CD4-positive, CD25-positive, alpha-beta regulatory T cell (primary cell): Measurements from ENCODE around the gene KLHL30. TPM values are rescaled to one million over a fixed set of nuclear protein-coding genes. Genes with fewer than 3 reads are reported as not detected.
A peak's percentile ranks its signal among the peaks of the same experiment; 100 is the strongest.

Experiments used
- ATAC-seq, 2 donors: fragments of 150-1000 bp; cut with Tn5 transposase; one replicate each; pipeline ENCODE4 v1.10.0; 2021; ENCODE audit warnings: low read depth in 2 of 2, moderate number of reproducible peaks in 2 of 2, moderate library complexity in 1 of 2
- DNase-seq, 3 donors: peaks; one replicate each; pipeline versions ENCODE4 v3.0.0 to v3.0.0-alpha.2; 2012 to 2022; ENCODE audit warnings: mixed read lengths in 1 of 3
- H3K27ac ChIP-seq: one replicate; pipeline ENCODE4 v1.7.0; 2013; ENCODE audit warnings: mild to moderate bottlenecking, low read length; ENCODE audit not compliant: insufficient read depth, poor library complexity, severe bottlenecking
- H3K27me3 ChIP-seq: one replicate; pipeline ENCODE4 v1.7.0; 2013; ENCODE audit warnings: low read length; ENCODE audit not compliant: control insufficient read depth, insufficient read depth
- H3K36me3 ChIP-seq: one replicate; pipeline ENCODE4 v1.7.0; 2013; ENCODE audit warnings: mild to moderate bottlenecking, low read length, moderate library complexity; ENCODE audit not compliant: control insufficient read depth, insufficient read depth
- H3K4me1 ChIP-seq: 2 replicates; pipeline ENCODE4 v1.7.0; 2013; ENCODE audit warnings: mild to moderate bottlenecking, low read length; ENCODE audit not compliant: insufficient read depth, control insufficient read depth, poor library complexity, severe bottlenecking
- H3K4me3 ChIP-seq: one replicate; pipeline ENCODE4 v1.7.0; 2013; ENCODE audit warnings: low read depth, mild to moderate bottlenecking, low read length, moderate library complexity
- H3K9me3 ChIP-seq, 2 experiments: 1 replicate in 1 of 2; 2 replicates in 1 of 2; pipeline ENCODE4 v1.7.0; 2013; ENCODE audit warnings: low read length in 2 of 2, mild to moderate bottlenecking in 1 of 2, moderate library complexity in 1 of 2; ENCODE audit not compliant: control insufficient read depth in 2 of 2
- H3K27ac Mint-ChIP-seq, 3 donors: one replicate each; pipeline ENCODE4 v1.8.0; 2020 to 2022; ENCODE audit warnings: mild to moderate bottlenecking in 3 of 3, mixed read lengths in 3 of 3, moderate library complexity in 2 of 3
- H3K27me3 Mint-ChIP-seq: one replicate; pipeline ENCODE4 v1.8.0; 2022; ENCODE audit warnings: mild to moderate bottlenecking, mixed read lengths
- H3K36me3 Mint-ChIP-seq: one replicate; pipeline ENCODE4 v1.8.0; 2020; ENCODE audit warnings: mixed read lengths
- H3K4me1 Mint-ChIP-seq, 4 donors: one replicate each; pipeline ENCODE4 v1.8.0; 2020 to 2022; ENCODE audit warnings: mixed read lengths in 4 of 4, mild to moderate bottlenecking in 1 of 4
- H3K4me3 Mint-ChIP-seq, 4 donors: one replicate each; pipeline ENCODE4 v1.8.0; 2020 to 2022; ENCODE audit warnings: mild to moderate bottlenecking in 4 of 4, mixed read lengths in 4 of 4, moderate library complexity in 3 of 4
- H3K9me3 Mint-ChIP-seq, 7 donors: one replicate each; pipeline ENCODE4 v1.8.0; 2020 to 2022; ENCODE audit warnings: mixed read lengths in 7 of 7, mild to moderate bottlenecking in 3 of 7, moderate library complexity in 2 of 7
- polyA plus RNA-seq, 4 donors: library from polyadenylated mRNA; unstranded; fragments of 300-500 nt; fragmentation: Illumina TruSeq; gene quantifications; one replicate each; pipeline ENCODE4 v1.2.3, GENCODE V29; 2021
- total RNA-seq: library from RNA; stranded (reverse); gene quantifications from one replicate; pipeline ENCODE4 v1.2.3, GENCODE V29; 2022

Gene KLHL30
- total and polyA plus RNA-seq, 5 donors from 2014 or later, result not detected

DNA sequence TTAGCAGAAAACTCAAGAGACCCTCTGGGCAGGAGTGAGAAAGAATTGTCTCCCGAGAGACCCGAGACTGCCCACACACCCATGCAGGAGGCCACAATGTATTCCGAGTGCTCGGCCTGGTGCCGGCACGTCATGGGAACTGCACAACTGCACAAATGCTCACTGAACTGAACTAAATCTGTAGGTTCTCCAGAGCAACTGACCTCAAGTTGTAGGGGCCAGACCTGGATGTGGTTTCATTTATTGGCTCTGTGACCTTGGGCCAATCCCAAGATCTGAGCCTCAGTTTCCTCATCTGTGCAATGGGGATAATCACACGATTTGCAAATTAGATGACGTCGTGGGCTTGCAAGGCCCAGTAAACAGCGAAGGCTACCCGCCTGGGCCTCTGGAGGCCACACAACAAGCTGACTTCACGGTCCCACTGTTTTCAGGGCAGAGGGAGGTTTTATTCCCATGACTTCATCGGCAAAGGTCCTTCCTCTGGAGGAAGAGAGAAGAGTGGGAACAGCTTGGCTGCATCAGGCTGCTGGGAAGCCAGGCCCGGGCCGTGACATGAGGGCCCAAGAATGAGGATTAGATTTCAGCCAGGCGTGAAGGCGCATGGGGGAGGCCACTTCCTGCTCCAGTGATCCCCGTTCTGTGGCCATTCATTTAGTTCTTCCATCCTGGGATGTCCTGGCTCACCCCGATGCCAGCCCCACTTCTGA is 16.7 kb downstream of the KLHL30 start:
- no peak for ATAC-seq
- H3K4me1 Mint-ChIP-seq, result peaks cover 0 to 6% (median 2%) of the 10 kb centered on the region in 4 donors
- H3K4me1 ChIP-seq, result peaks cover 6% of the 10 kb centered on the region
- no peak overlapping the region for H3K27ac ChIP-seq
- no peaks in the 10 kb centered on the region for H3K9me3 Mint-ChIP-seq
- H3K27me3 Mint-ChIP-seq, result peaks cover 26% of the 10 kb centered on the region
- DNase-seq, result no peak
- H3K27ac Mint-ChIP-seq, result no peak overlapping the region
- H3K36me3 Mint-ChIP-seq, result no peaks in the 10 kb centered on the region
- H3K27me3 ChIP-seq, result no peaks in the 10 kb centered on the region
- no peaks in the 10 kb centered on the region for H3K36me3 ChIP-seq
- H3K4me3 ChIP-seq, result no peak overlapping the region
- H3K4me3 Mint-ChIP-seq, result no peak overlapping the region
- H3K9me3 ChIP-seq, result no peaks in the 10 kb centered on the region

DNA sequence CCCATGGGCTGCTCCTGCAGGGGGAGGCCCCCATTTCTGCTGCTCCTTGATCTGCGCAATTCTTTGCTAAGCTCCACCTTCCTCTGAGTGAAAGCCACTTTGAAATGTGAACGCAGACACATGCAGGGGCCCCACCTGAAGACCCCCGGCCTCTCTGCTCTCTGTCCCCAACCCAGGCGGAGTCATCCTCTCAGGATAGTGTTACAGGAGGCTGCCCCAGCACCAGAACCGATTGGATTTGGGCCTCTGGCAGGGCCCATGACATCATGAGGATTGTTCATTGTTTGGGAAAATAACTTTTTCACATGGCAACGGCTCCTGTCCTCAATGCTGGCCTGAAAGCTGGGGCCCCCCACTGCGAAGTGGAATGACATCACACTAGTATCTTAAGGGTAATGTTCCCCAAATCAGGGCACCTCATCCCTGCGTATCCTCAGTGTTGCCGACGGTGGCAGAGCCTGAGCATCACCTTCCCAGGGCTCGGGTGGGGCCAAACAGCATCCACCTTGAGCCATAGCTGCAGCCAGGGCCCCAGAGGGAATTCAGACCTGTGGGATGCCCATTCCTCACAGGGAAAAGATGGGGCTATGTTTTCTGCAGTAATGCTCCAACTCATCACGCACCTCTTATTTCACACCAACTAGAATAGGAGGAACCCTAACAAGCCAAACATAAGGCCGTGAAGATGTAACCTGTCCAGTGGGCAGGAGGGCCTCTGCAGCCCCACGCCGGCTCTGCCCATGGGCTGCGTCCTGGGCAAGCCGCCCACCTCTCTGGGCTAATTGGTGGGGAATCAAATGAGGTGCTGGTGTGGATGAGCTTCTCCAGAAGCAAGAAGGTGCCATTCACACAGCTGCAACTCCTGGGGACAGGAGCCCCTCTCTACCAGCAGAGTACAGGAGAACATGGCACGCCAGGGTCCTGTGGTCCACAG is 17.6 kb downstream of the KLHL30 start:
- DNase-seq (no peak), ATAC-seq (no peak)
- Histone ChIP-seq H3K4me3 (no peak overlapping the region), H3K36me3 (no peaks in the 10 kb centered on the region), H3K27me3 (no peaks in the 10 kb centered on the region), H3K27ac (no peak overlapping the region), H3K9me3 (no peaks in the 10 kb centered on the region), H3K4me1 (peaks cover 6% of the 10 kb centered on the region)
- Mint-ChIP-seq H3K4me3 (no peak overlapping the region), H3K27me3 (peaks cover 32% of the 10 kb centered on the region), H3K27ac (no peak overlapping the region), H3K36me3 (no peaks in the 10 kb centered on the region), H3K9me3 (peaks cover 0 to 1% (median 0%) of the 10 kb centered on the region in 7 donors), H3K4me1 (peaks cover 0 to 9% (median 2%) of the 10 kb centered on the region in 4 donors)

DNA sequence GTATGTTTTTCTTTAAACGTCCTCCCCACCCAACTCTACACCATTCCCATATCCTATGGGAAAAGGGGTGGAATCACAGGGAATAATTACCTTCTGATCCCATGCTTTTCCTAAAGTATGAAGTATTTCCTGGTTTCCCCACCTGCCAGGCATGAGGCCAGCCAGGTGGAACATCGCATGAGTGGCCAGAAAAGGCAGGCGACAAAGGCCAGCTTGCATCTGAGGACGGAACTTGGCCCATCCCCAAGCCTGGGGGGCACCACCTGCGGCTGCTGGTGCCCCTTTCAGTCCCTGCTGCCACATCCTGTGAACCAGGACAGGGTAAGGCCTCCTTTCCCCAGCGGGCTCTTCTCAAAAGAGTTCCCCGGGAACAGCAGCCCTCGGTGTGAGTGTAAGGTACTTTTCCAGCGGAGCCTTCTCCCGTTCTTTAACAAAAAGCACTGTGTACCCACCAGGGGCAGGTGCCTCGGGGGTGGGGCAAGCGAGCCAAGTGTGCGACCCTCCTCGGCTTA is 19.1 kb downstream of the KLHL30 start:
- peak overlapping the region in 1 of 4 donors; percentile 27 for H3K4me3 Mint-ChIP-seq
- no peaks in the 10 kb centered on the region for H3K27me3 ChIP-seq
- ATAC-seq, result no peak

DNA sequence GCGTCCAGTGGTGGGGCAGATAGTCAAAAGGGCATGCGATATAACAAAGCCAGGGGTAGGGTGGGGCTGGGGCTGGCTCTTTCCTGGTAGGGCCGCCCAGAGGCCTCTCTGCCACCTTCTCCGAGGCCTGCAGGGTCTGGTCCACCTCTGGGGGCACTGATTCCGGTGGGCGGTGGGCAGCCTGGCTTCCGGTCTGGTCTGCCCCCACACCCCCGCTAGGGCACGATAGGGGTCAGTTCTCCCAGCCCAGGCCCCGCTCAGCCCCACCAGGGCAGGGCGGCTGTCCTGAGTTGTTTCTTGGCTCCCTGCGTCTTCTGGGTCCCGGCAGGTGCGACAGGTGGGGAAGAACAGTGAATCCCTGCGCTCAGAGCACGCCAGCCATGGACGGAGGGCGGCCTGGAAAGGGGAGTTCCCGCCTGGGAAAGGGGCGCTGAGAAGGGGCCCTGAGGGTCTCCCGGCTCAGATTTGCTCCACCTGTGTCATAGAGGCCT is 19.6 kb downstream of the KLHL30 start:
- Histone ChIP-seq H3K27ac (no peak overlapping the region), H3K27me3 (no peaks in the 10 kb centered on the region), H3K4me1 (peaks cover 6% of the 10 kb centered on the region), H3K36me3 (no peaks in the 10 kb centered on the region), H3K9me3 (no peaks in the 10 kb centered on the region), H3K4me3 (no peak overlapping the region)
- DNase-seq (no peak), ATAC-seq (no peak)
- Mint-ChIP-seq H3K27me3 (peaks cover 46% of the 10 kb centered on the region), H3K27ac (no peak overlapping the region), H3K36me3 (no peaks in the 10 kb centered on the region), H3K4me1 (peaks cover 0 to 9% (median 2%) of the 10 kb centered on the region in 4 donors), H3K4me3 (peak overlapping the region in 2 of 4 donors; percentile 43 to 77), H3K9me3 (peaks cover 0 to 1% (median 0%) of the 10 kb centered on the region in 7 donors)

More for the DNA sequence above, 19.1 kb downstream of the KLHL30 start:
- Mint-ChIP-seq H3K27ac (no peak overlapping the region), H3K9me3 (peaks cover 0 to 1% (median 0%) of the 10 kb centered on the region in 7 donors), H3K27me3 (peaks cover 46% of the 10 kb centered on the region), H3K4me1 (peaks cover 0 to 9% (median 2%) of the 10 kb centered on the region in 4 donors), H3K36me3 (no peaks in the 10 kb centered on the region)
- Histone ChIP-seq H3K36me3 (no peaks in the 10 kb centered on the region), H3K4me3 (no peak overlapping the region), H3K27ac (no peak overlapping the region), H3K9me3 (no peaks in the 10 kb centered on the region), H3K4me1 (peaks cover 6% of the 10 kb centered on the region)
- no peak for DNase-seq

DNA sequence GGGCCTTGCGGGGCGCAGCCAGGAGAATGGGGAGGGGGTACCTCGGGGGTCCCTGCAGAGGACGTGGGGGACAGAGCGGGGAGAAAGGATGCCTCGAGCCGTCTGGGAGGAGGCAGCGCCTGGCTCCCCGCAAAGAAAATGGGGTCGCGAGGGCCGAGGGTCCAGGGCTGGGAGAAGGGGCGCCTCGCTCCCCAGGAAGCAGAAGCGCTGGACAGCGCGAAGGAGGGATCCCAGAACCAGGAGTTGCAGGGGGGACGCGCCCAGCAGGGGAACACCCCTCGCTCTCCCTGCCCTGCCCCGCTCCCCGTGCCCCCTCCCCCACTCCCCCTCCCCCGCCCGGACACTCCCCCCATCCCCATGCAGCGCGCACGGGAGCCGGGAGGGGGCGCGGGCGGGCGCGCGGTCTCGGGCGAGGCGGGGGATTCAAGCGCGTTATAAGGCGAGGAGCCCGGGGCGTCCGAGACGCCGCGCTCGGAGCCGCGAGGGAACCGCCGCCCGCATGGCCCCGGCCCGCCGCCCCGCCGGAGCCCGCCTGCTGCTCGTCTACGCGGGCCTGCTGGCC is 20.1 kb downstream of the KLHL30 start, which contains the start of gene ERFE:
Gene ERFE (plus strand): TSS at position 462 of the 562 bp plus-strand sequence. CDS start 38 bp downstream, at position 500.
- Histone ChIP-seq H3K27me3 (no peaks in the 10 kb centered on the region), H3K36me3 (no peaks in the 10 kb centered on the region), H3K4me3 (no peak within 1 kb of the TSS), H3K4me1 (peaks cover 6% of the 10 kb centered on the region), H3K9me3 (no peaks in the 10 kb centered on the region), H3K27ac (no peak within 1 kb of the TSS)
- DNase-seq (peak in 2 of 3 donors; percentile 32 to 49), ATAC-seq (peak; percentile 44 to 64)
- Mint-ChIP-seq H3K4me3 (peak within 1 kb of the TSS in 3 of 4 donors; percentile 47 to 77 (median 76)), H3K27ac (no peak within 1 kb of the TSS), H3K27me3 (peaks cover 46% of the 10 kb centered on the region), H3K36me3 (no peaks in the 10 kb centered on the region), H3K4me1 (peaks cover 0 to 9% (median 2%) of the 10 kb centered on the region in 4 donors), H3K9me3 (peaks cover 0 to 1% (median 0%) of the 10 kb centered on the region in 7 donors)

DNA sequence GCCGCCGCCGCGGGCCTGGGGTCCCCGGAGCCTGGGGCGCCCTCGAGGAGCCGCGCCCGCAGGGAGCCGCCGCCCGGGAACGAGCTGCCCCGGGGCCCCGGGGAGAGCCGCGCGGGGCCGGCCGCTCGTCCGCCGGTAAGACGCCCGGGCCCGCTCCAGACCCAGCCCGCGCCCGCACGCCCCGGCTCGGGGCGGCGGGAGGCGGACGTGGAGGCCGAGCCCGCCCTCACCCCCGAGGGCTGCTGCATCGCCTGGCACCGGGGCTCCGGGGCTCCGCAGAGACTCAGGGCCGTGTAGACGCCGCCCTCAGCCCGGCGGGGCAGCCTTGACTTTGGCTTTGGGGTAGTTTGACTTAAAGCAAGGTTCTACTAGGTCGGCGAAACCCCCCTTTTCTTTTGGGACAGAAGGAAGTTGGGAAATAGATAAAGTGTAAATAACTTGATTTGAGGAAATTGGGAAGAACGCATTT is 20.6 kb downstream of the KLHL30 start:
- H3K9me3 ChIP-seq, result no peaks in the 10 kb centered on the region
- Mint-ChIP-seq H3K9me3 (peaks cover 0 to 1% (median 0%) of the 10 kb centered on the region in 7 donors), H3K4me1 (peaks cover 0 to 9% (median 2%) of the 10 kb centered on the region in 4 donors), H3K27me3 (peaks cover 46% of the 10 kb centered on the region), H3K4me3 (peak overlapping the region in 2 of 4 donors; percentile 47 to 76), H3K27ac (no peak overlapping the region), H3K36me3 (no peaks in the 10 kb centered on the region)
- DNase-seq (peak in 1 of 3 donors; percentile 27), ATAC-seq (peak in 1 of 2 donors; percentile 22)
- no peak overlapping the region for H3K27ac ChIP-seq
- H3K36me3 ChIP-seq, result no peaks in the 10 kb centered on the region
- H3K4me3 ChIP-seq, result no peak overlapping the region
- H3K27me3 ChIP-seq, result no peaks in the 10 kb centered on the region
- peaks cover 6% of the 10 kb centered on the region for H3K4me1 ChIP-seq

DNA sequence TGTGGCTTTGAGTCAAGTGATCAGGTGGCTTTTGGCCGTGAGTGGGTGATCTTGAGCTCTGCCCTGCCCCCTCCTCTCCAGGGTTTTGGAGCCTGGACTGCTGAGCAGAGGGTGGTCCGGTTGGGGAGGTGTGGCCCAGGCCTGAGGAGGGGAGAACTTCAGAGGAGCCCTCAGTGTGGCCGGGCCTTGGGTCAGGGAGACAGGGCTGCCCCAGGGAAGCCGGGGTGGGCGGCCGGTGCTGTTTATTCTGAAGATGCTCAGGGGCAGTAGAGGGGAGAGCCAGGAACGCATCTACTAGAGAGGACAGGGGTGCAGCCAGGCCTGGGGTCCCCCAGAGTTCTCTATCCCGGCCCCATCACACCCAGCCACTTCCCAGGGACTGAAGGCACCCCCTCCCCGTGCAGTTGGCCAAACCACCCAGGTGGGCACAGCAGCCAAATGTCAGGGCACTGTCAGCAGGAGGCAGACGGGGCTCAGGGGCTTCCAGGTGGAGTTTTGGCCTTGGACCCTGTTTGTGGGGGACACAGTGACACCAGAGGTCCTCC is 21.3 kb downstream of the KLHL30 start:
- Histone ChIP-seq H3K36me3 (no peaks in the 10 kb centered on the region), H3K4me1 (peaks cover 6% of the 10 kb centered on the region), H3K27me3 (no peaks in the 10 kb centered on the region), H3K4me3 (no peak overlapping the region), H3K9me3 (no peaks in the 10 kb centered on the region), H3K27ac (no peak overlapping the region)
- no peak for ATAC-seq
- H3K9me3 Mint-ChIP-seq, result peaks cover 0 to 1% (median 0%) of the 10 kb centered on the region in 7 donors
- no peaks in the 10 kb centered on the region for H3K36me3 Mint-ChIP-seq
- peaks cover 0 to 9% (median 2%) of the 10 kb centered on the region in 4 donors for H3K4me1 Mint-ChIP-seq
- peaks cover 50% of the 10 kb centered on the region for H3K27me3 Mint-ChIP-seq
- H3K4me3 Mint-ChIP-seq, result peak overlapping the region in 3 of 4 donors; percentile 10 to 76 (median 36)
- no peak for DNase-seq
- no peak overlapping the region for H3K27ac Mint-ChIP-seq
